Brain microvascular endothelial cell (primary cell): Measurements from ENCODE around the gene PRR35.

Experiments
- DNase-seq: peaks from one replicate; pipeline ENCODE4 v3.0.0-alpha.2; 2020
- H3K27ac ChIP-seq: fragments of 250-450 bp; sonication (Bioruptor Pico); 2 replicates; pipeline ENCODE4 v1.5.1; 2020; ENCODE audit warnings: mild to moderate bottlenecking, moderate library complexity
- H3K27me3 ChIP-seq: fragments of 250-450 bp; sonication (Bioruptor Pico); replicated peaks from 2 replicates; pipeline ENCODE4 v1.5.1; 2020; ENCODE audit warnings: mild to moderate bottlenecking
- H3K36me3 ChIP-seq: fragments of 250-450 bp; sonication (Bioruptor Pico); replicated peaks from 2 replicates; pipeline ENCODE4 v1.5.1; 2020; ENCODE audit warnings: mild to moderate bottlenecking
- H3K4me3 ChIP-seq: 2 replicates; pipeline ENCODE4 v1.5.1; 2011; ENCODE audit warnings: low read depth, mild to moderate bottlenecking, control low read depth, low read length, moderate library complexity
- in situ Hi-C: cut with HindIII; loops from 2 replicates; pipeline ENCODE4 v1.10.0; 2017; ENCODE audit warnings: low sequenced_read_pairs, low pct_ligation_motif_present
- TF ChIP-seq, protein P1 (sequence below): IDR thresholded peaks from 2 replicates; pipeline ENCODE4 v1.5.1; 2011; ENCODE audit warnings: low read depth, mild to moderate bottlenecking, moderate library complexity, low read length, control low read depth, inconsistent platforms; ENCODE audit errors: missing control alignments

The PRR35 gene

DNA sequence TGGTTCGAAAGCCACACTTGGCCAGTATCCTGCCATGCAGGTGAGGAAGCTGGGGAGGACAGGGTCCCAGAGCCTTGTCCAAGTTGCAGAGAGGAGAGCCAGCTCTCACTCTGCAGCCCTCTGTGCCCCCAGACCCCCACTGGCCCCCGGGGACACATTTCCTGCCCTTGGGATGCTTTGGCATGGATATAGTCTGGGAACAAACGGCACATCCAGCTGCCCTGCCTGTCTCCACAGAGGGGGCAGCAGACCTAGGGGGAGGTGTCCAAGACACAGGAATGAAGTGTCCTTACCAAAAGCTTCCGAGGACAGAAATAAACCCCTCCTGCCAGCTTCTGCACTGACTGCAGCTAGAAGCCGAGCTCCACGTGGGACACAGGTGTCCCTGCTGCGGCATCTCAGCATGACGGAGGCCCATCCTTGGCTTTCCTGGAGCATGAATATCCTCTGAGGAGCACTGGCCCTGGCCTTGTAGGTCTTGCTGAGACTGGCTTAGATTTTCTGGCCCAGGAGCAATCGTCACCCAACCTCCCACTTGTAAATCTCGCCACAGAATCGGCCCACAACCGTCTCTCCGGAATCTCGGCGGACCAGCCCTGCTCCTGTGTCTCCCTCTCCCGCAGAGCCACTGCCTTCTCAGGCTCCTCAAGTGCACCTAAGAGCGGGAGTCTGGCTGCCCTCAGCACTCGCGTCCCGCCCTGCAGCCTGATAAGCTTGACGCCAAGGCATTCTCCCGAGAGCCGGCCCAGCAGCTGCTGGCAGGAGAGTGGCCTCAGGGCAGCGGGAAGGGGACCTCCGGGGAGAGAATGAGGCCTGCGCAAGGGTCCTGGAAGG is 33.8 kb upstream of the PRR35 start:
- DNase-seq = no peak
- TF ChIP-seq, protein P1, sequence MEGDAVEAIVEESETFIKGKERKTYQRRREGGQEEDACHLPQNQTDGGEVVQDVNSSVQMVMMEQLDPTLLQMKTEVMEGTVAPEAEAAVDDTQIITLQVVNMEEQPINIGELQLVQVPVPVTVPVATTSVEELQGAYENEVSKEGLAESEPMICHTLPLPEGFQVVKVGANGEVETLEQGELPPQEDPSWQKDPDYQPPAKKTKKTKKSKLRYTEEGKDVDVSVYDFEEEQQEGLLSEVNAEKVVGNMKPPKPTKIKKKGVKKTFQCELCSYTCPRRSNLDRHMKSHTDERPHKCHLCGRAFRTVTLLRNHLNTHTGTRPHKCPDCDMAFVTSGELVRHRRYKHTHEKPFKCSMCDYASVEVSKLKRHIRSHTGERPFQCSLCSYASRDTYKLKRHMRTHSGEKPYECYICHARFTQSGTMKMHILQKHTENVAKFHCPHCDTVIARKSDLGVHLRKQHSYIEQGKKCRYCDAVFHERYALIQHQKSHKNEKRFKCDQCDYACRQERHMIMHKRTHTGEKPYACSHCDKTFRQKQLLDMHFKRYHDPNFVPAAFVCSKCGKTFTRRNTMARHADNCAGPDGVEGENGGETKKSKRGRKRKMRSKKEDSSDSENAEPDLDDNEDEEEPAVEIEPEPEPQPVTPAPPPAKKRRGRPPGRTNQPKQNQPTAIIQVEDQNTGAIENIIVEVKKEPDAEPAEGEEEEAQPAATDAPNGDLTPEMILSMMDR = no peak
- in situ Hi-C loops = no loop called here
- H3K4me3 ChIP-seq = peak overlapping the region; percentile 71
- no peaks in the 10 kb centered on the region for H3K27me3 ChIP-seq
- H3K27ac ChIP-seq = peak overlapping the region; percentile 88
- H3K36me3 ChIP-seq = no peaks in the 10 kb centered on the region

DNA sequence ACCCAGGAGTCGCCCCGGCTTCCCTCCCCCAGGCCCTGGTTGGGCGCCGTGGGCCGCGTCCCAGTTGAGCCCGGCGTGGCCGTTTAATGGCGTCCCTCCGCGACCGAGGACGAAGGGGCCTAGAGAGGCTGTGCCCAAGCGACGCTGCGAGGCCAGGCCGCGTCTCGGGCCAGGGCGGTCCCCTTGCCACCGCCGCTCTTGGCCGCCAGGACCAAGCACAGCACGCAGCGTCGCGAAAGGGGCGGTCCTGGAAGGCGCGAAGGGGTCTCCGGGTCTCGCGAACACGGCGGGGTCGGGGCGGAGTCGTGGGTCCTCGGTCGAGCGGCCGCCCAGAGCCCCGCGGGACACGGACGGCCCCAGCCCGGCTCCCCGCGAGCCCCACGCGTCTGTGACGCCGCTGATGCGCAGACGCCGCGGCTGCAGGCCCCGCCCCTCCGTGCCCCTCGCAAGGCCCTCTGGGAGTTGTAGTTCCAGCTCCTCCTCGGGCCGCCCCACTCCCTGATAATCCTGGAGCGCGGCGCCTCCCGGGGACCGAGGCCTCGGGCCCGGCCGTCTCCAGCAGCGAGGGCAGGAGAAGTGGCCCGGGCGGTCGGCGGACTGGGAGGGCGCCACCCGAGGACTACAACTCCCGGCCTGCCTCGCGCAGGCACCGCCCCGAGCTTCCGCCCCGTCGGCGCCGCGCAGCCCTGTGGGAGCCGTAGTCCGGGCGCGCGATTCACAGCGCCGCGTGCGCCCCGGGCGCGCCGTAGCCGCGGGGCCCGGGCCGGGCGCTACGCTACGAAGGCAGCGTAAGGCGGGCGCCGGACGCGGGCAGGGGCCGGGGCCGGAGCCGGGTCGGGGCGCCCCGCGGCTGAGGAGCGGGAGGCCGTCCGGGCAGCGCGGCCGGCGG is 32.9 kb upstream of the PRR35 start, which contains the start of gene CAPN15:
Gene CAPN15 (plus strand): TSS at position 698 of the 889 bp plus-strand sequence. CDS start 19,127 bp downstream, outside the sequence.
- in situ Hi-C loops = no loop called here
- DNase-seq = peak; percentile 69
- Histone ChIP-seq H3K27me3 (no peaks in the 10 kb centered on the region), H3K27ac (peak within 1 kb of the TSS; percentile 88), H3K4me3 (peak within 1 kb of the TSS; percentile 74), H3K36me3 (no peaks in the 10 kb centered on the region)
- TF ChIP-seq, protein P1 = no peak

DNA sequence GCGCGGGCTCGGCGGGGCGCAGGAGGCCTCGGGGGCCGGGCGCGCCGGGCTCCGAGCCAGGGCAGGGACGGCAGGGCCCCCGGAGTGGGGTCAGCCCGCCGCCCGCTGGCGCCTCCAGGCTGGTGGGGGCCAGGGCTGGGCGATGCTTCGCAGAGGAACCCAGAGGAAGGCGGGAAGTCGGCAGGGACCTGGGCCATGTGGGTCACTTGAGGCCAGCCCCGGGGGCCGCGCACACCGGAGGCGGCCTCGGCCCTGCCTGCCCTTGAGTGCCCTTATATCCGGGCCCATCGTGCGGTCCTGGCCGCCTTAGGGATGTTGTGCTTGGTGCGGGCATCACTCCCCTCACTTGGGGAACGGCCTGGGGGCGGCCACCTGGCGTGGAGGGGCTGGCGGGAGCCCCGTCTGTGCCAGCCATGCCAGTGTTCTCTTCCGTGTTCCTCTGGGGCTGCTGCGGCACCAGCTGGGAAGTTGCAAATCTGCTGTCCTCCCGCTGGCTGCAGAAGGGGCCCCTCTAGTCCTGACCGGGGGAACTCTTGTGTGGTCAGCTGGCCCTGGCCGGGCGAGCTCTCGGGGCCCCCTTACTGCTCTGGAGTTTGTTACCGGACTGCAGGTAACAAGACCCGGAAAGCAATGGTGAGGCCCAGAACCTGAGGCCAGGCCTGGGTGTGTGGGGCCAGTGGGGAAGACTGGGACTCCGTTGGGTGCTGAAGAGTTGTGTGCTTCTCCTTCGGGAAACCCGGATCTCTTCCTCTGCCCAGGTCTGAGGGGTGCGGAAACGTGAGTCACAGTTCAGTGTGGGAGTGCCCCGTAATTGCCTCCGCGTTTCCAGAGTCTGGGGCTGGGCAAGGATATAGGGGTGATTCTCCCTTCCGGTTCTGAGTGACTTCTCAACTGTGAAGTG is 31.8 kb upstream of the PRR35 start:
- in situ Hi-C loops = no loop called here
- H3K27me3 ChIP-seq = no peaks in the 10 kb centered on the region
- TF ChIP-seq, protein P1 = no peak
- H3K36me3 ChIP-seq = no peaks in the 10 kb centered on the region
- no peak for DNase-seq
- H3K27ac ChIP-seq = peak overlapping the region; percentile 45
- H3K4me3 ChIP-seq = peak overlapping the region; percentile 74

DNA sequence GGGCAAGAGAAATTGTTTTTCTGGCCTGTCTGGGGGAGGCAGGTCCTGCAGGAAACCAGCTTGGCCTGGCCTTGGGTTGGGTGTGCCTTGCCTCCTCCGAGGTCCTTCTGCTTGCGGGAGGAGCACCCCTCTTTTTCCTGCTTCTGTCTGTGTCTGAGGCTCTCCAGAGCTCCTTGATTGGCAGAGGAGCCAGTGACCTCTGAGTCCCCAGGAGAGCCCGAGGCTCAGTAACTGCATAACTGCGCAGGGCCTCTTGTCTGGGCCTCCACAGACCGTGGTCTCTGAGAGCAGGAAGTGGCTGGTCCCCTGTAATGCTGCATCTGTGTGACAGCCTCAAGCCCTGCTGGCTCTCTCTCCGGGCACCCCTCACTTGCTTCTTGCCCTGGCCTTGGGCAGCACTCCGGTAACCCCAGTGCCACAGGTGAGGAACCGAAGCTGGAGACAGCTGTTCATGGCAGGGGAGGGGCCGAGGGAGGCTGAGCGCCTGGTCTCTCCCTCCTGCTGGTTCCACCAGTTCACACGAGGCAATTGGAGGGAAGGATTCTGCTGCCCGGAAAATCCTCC is 31.1 kb upstream of the PRR35 start:
- no peak for DNase-seq
- H3K4me3 ChIP-seq = peak overlapping the region; percentile 74
- H3K27me3 ChIP-seq = no peaks in the 10 kb centered on the region
- TF ChIP-seq, protein P1 = no peak
- H3K27ac ChIP-seq = peak overlapping the region; percentile 45
- no peaks in the 10 kb centered on the region for H3K36me3 ChIP-seq
- in situ Hi-C loops = no loop called here
